Jurkat, Clone E6-1 (cell line): Measurements from ENCODE around the gene ANO2.
"Not testable (repeated sequence)": the region's sequence is repeated elsewhere in the genome, so short reads cannot be mapped to it uniquely, and the experiment has no call there.

ENCODE experiments used
- DNase-seq: peaks from one replicate; pipeline ENCODE4 v3.0.0-alpha.2; 2011; ENCODE audit warnings: low read depth, low spot score
- H3K4me3 ChIP-seq: 2 replicates; pipeline ENCODE4 v1.5.1; 2011; ENCODE audit warnings: mild to moderate bottlenecking, low read length, control low read depth, moderate library complexity

ANO2 gene

DNA sequence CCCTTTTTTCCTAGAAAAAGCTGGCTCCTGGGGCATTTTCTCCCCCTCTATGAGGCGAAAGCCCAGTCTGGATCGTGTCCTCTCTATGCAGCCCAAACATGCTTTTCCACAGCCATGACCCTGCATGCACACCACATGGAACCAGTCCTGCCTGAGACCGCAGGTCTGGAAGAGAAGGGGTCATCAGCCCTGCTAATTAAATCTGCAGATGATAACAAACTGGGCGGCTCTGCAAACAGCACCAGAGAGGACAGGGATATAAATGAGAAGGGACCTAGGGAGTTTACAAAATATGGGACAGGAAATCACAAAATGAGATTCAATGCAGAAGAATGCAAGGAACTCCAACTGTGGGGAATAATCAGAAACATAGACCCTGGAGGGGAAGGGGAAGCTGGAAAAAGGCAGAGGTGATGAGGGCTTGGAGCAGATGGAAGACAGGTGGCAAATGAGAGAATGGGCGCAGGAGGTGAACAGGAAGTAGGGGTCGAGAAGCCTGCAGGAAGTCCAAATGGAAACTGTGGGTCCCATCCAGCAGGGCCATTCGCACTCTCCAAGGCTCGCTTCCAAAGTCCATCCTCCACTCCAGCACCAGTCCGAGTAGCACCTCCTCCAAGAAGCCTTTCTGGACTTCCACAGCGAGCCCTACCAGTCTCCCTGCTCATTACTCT is 76.3 kb downstream of the ANO2 start:
- no peak for DNase-seq
- H3K4me3 ChIP-seq: no peak overlapping the region

DNA sequence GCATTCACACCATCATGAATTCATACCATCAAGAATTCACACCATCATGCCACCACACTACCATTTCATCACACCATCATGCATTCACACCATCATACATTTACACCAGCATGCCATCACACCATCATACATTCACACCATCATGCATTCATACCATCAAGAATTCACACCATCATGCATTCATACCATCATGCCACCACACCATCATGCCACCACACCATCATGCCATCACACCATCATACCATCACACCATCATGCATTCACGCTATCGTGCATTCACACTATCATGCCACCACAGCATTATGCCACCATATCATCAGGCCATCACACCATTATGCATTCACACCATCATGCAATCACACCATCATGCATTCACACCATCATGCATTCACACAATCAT is 79.7 kb downstream of the ANO2 start:
- H3K4me3 ChIP-seq: no peak overlapping the region
- no peak for DNase-seq

DNA sequence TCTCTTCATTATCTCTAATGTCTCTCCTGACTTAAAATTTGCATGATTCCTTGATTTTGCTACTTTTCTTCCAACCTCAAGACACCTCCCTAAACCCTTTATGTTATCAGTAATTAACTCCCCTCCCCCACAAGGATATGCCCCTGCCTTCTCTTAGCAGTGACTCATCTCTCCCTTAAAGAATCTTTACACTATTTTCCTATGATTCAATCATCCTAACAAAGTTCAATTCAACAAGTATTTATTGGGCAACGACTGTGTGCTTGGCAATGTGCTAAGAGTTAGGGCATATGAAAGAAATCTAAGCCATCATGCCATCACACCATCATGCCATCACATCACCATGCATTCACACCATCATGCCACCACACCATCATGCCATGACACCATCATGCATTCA is 80.1 kb downstream of the ANO2 start:
- no peak overlapping the region for H3K4me3 ChIP-seq
- DNase-seq: no peak

DNA sequence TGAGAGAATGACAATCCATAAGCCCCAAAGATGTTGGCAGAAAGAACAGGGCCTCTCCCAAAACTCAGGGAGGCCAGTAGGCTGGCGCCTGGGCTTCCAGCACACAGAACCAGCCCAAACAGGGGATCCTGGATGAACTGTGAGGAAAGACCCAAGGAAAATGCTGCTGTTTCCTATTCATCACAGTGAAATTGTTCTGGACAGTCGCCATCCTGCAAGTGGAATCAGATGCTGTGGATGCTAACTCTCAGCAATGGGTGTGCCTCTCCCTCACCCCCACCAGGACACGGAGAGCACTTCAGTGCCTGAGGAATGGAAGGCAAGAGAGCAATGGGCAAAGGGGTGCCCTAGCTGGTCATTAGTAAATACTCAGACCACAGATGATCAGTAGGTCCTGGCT is 80.8 kb downstream of the ANO2 start:
- DNase-seq: no peak
- H3K4me3 ChIP-seq: no peak overlapping the region

DNA sequence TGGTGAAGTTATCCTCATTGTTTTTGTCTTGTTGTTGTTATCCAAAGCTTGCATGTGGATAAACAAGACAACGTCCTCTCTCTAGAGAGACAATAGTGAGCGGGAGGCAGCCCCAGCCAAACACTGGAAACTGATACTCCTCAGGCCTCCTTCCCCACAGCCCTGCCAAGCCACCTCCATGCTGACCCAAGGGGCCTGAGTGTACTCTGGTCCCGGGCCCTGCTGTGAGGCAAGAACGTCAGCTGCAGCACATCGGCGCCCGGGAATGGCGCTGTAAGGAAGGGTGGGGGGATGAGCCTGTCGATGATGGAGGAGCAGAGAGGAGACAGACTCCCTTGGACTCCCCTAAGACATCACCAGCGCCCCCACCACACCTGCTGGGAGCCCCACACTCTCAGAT is 83.6 kb downstream of the ANO2 start:
- no peak for DNase-seq
- H3K4me3 ChIP-seq: no peak overlapping the region

DNA sequence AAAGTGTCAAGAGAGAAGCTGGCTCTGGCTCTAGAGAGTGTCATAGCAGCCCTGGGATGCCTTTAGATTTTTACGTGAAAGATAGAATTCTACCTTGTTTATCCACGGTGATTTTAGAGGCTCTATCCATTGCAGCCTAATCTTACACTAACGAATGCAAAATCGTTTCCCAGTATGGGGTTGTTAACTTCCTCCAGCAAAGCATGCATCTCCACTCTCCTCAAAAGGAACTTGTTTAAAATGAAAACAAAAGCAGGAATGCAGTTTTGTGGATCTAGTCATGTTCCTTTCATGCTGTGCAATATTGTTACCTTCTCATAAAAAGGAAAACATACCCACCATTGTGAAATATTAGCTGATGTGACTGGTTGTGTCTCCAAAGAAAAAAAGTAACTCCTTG is 88.4 kb downstream of the ANO2 start:
- no peak for DNase-seq
- no peak overlapping the region for H3K4me3 ChIP-seq

DNA sequence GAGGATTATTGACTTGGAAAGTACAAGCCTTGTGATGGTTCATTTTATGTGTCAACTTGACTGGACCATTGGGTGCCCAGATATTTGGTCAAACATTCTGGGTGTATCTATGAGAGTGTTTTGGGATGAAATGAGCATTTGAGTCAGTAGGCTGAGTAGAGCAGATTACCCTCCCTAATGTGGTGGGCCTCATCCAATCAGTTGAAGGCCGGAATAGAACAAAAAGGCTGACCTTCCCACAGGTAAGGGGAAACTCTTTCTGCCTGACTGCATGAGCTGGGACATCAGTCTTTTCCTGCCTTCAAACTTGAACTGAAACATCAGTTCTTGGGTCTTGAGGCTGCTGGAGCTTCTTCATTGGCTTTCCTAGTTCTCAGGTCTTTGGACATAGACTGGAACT is 98.1 kb downstream of the ANO2 start:
- DNase-seq: no peak
- H3K4me3 ChIP-seq: no peak overlapping the region

DNA sequence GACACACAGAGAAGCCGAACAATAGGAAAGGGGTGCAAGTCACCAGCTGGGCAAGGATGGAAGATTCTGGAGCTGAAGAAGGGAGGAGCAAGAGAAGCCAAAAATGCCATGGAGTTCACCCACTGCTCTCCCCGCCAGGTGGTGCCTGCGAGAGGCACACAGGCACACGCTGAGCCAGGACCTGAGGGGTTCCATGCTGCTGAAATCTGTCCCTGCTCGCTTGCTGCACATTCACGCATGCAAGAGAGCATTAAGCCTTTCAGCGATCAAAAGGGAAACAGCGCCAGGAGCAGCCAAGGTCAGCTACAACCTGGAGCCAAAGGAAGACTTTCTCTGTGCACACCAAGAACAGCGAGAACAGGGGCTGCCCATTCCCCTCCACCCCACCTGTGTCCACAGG is 104.1 kb downstream of the ANO2 start:
- no peak for DNase-seq
- no peak overlapping the region for H3K4me3 ChIP-seq

DNA sequence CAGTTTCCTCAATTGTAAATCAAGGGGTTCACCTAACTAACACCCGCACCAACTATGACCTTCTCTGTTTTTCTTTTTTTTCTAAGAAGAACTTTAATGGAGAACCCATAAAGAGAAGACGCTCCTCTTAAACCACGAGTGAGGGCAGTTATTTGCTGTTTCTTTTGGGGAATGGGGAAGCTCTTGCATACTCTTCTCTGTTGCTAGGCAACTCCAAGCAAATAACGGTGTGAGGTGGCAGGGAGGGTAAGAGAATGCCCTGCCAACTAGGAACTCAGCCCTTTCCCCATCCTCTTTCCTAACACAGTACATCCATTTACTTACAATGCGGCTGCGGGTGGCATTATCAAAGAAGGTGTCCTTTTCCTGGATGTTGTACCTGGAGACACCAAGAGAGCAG is 114.9 kb downstream of the ANO2 start:
- H3K4me3 ChIP-seq: no peak overlapping the region
- no peak for DNase-seq

DNA sequence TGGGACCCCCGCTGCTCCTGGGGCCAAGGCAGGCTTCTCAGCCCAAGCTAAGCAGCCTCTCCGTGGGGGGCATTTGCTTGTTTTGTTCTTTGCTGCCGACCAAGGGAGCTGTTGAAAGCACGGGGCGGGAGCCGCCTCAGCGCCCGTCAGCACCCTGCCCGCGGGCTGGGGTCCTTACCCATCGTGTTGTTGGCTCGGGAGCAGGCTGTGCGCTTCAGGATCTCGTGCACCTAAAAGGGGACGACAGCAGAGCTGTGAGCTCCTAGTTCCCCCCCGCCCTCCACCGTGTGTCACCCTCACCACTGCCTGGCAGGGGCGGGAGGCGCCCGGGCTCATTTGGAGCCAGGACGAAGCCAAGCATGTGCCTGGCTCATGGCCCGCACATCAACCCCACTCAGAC is 117.5 kb downstream of the ANO2 start:
- no peak for DNase-seq
- no peak overlapping the region for H3K4me3 ChIP-seq

DNA sequence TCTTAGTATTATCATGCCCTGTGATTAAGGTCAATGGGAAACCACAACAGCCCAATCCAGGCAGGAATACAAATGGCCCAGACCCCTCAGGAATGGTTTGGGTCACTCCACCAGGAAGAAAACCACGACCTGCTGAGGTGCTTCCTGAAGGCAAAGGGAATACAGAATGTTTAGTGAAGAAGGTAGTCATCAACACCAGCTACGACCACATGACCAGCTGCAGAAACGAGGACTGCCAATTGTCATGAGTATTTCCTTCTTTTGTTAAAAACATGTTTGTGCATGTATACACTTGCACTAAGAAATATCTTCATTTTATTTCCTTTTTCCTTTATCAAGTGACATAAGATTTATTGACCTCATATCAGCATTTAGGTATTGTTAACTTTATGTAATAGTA is 119.3 kb downstream of the ANO2 start:
- not testable (repeated sequence) for H3K4me3 ChIP-seq, DNase-seq

DNA sequence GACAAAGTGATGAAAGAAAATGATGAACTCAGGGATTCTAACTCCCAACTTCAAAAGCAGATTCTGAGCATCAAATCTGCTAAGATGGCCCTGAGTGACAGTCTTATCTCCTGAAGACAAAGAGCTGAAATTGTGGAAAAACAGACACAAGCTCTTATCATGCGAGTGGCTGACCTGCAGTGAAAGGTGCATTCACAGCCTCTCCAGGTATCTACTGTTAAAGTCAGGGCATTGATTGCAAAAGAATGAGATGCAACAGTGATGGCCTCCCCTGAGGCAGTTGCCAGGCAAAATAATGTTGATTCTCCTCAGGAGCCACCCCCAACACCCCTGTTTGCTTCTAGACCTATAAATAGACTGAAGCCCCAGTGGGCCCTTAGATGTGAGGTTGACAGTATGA is 126.2 kb downstream of the ANO2 start:
- DNase-seq, H3K4me3 ChIP-seq: not testable (repeated sequence)

DNA sequence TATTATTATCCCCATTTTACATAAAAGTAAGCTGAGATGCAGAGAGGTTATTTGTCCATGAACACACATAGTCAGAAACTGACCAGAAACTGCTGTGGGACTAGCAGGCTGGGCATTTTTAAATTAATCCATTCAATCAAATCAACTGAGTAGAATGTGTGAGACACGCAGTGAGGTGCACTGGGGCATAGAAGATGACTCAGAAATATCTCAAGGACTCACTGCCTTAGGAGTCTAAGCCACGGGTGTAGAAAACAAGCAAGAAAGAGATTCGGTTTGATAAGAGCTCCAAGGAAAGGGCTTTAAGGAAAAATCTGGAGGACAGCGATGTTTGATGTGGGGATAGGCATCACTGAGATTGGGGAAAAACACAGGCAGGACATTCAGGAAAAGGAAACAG is 127.8 kb downstream of the ANO2 start:
- H3K4me3 ChIP-seq: no peak overlapping the region
- no peak for DNase-seq

DNA sequence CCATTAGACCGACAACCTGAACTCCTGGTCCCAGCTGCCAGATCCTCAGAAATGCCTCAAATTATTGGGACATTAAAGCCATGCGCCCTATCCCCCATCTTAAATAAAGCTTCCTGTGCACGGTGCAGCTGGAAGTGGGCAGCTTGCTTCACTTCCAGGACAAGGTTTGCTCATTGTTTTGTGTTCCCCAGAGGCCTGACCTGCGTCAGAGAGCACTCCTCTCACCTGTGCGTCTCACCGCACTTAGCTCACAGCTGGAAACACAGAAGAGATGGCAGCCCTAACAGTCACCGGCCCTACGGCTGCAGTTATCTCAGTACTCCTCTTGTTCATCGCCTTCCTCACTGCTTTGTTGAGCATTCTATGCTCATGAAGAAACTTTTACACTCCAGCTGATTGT is 135.5 kb downstream of the ANO2 start:
- H3K4me3 ChIP-seq: no peak overlapping the region
- DNase-seq: no peak

DNA sequence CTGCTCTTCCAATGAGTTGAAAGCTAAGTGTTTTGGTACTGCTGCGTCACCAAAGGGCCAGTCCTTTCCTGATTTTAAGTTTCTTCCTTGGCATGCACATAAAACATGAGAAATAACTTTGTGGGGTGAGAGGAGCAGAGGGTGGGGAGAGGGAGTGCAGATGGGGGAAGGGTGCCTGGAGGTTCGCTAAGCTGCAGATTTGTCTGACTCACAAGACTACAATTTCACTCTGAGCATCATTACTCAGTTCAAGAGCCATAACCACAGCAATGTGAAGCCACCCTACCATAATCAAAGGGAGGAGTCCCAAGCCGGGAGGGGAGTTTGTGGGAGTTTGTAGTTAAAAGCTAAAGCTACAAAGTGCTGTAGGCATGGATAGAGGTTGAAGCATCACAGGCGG is 136.1 kb downstream of the ANO2 start:
- H3K4me3 ChIP-seq: no peak overlapping the region
- DNase-seq: no peak

DNA sequence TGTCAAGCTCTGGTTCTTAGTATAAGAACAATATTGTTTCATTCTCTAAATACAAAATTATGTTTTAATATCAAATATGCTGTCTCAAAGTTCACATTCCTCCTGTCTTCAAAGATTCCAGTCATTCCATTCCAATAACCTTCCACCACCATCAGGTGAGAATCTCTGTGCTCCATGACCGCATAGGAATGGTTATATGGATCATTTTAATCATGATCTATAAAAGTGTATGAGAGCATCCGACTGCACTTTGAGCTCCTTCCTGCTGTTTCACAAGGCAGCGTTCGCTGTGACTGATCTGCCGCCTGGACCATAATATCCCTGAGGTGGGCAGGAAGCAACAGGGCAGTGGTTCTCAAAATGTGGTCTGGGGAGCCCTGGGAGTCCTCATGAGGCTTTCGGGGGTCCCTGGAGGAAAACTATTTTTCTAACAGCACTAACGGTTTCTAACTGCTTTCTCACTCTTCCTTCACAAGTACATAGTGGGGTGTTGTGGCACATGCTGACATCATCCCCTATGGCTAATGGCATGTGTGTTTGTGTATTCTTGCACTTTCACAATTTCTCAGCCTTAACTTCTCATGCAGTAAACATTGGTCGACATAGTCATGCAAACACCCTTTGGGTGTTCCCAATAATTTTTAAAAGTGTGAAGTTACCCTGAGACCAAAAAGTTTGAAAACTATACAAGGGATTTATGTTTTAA is 137.4 kb downstream of the ANO2 start:
- H3K4me3 ChIP-seq: no peak overlapping the region
- DNase-seq: no peak

DNA sequence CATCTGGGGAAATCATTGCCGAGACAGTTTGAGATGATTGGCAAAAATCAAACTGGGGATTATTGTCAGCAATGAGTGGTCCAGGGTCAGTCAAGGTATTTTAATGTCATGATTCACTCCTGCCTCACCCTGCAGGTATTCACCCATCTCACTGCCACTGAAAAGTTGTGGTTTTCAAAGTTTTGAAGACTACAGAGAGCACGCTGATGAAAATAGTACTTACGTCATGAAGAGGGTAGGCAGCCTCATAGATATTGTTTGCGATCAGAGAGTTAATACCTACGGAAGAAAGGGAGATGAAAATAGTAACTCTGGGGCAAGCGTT is 138.0 kb downstream of the ANO2 start:
- DNase-seq: no peak

DNA sequence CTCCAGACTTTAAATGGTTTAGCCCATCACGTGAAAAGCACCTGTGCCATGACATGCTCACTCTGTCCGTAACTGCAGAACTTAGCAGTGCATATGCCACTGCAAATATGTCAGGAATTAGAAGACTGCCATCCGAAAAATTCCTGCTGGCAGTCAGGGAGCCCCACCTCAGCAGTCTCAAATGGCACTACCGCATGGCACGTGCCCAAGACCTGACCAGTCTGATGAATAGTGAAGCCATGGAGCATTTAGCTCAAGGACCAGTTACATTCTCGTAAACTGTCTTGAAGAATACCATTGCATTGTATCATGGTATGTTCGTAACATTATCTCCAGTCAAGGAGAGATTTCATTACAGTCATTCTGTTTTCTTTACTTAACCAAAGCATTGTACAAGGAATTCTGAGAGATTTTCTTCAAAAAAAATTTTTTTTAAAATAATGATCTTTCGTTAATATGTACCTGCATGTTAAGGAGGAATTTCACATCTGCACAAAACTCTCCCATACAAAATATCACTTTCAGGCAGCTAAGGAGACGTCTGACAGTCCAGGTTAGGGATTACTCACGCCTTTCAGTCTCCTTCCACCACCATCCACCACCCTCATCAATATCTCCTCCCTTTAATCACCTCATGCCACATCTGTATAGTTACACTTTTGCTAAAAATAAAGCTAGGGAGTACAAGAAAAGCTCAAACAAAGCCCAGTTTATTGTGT is 138.5 kb downstream of the ANO2 start:
- DNase-seq: no peak

More for the DNA sequence above, 138.0 kb downstream of the ANO2 start:
- no peak overlapping the region for H3K4me3 ChIP-seq

DNA sequence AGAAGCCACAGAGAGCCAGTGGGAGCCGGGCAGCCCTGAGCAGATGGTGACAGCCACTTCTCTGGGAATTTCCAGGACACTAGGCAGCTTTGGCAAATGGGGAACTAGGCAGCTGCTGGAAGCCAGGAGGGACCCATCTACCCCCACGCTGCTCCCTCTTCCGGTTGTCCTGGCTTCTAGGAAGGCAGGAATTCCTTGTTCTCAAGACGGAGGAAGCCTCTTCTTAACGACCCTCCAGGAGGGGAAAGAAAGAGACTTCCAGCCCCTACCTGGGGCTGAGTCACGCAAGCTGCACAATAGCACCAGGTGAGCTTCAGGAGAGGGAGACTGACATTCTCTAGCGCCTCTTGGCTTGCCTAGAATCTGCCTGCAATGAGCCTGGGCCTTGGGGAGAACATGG is 141.5 kb downstream of the ANO2 start:
- H3K4me3 ChIP-seq: no peak overlapping the region
- DNase-seq: no peak

More for the DNA sequence above, 138.5 kb downstream of the ANO2 start:
- H3K4me3 ChIP-seq: no peak overlapping the region

DNA sequence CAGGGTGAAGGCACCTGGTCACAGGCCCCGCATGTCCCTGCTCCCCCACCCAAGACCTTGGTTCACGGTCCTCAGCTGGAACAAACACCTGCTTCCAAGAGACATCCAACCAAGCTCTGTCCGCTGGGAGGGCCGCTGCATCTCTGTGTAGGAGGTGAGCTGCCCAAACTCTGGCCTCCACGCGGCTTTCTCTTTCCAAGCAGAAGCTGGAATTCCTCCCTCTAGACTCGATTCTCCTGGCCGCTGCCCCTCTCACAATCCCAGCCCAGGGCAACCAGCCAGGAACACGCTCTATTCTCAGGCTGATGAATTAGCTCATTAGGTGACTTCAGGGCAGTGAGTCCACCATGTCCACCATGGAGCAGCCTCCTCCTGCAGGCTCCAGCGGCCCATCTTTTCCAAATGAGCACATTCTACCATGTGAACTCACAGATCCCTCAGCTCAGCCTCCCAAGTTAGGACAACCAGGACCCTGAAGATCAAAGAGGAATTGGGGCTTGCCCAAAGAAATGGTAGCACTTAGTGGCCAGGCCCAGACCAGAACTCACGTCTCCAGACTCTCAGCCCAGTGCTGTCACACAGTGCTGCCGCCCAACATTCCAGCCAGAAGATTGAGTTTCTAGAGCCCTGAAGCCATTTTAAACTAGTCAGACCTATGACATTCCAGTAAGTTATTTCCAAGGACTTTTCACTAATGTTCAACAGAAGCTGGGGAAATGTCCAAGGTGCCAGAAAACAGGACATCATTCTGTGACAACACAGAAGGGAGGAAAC is 146.6 kb downstream of the ANO2 start:
- no peak for DNase-seq
- no peak overlapping the region for H3K4me3 ChIP-seq
